Neuronal stem cell (in vitro differentiated cells): Measurements from ENCODE around the gene GRM4.

Source experiments
- DNase-seq: peaks from one replicate; pipeline ENCODE4 v3.0.0-alpha.2; 2013; ENCODE audit warnings: low spot score
- H2AFZ ChIP-seq: one replicate; pipeline ENCODE4 v1.6.1; 2013; ENCODE audit warnings: mild to moderate bottlenecking, low read length, inconsistent platforms
- H2AK5ac ChIP-seq: 2 replicates; pipeline ENCODE4 v1.6.1; 2013; ENCODE audit warnings: low read depth, mild to moderate bottlenecking, inconsistent platforms, low read length, moderate library complexity, mixed read lengths
- H2BK120ac ChIP-seq: 2 replicates; pipeline ENCODE4 v1.6.1; 2013; ENCODE audit warnings: low read depth, mild to moderate bottlenecking, inconsistent platforms, low read length, moderate library complexity, mixed read lengths
- H2BK12ac ChIP-seq: one replicate; pipeline ENCODE4 v1.6.1; 2013; ENCODE audit warnings: low read length, inconsistent platforms
- H2BK15ac ChIP-seq: 2 replicates; pipeline ENCODE4 v1.6.1; 2013; ENCODE audit warnings: mild to moderate bottlenecking, low read length, inconsistent platforms, mixed read lengths
- H2BK5ac ChIP-seq: one replicate; pipeline ENCODE4 v1.6.1; 2013; ENCODE audit warnings: inconsistent platforms, mild to moderate bottlenecking, low read length, moderate library complexity
- H3K14ac ChIP-seq: one replicate; pipeline ENCODE4 v1.6.1; 2013; ENCODE audit warnings: low read length, inconsistent platforms
- H3K18ac ChIP-seq: 2 replicates; pipeline ENCODE4 v1.6.1; 2013; ENCODE audit warnings: low read length, inconsistent platforms
- H3K23ac ChIP-seq: 2 replicates; pipeline ENCODE4 v1.6.1; 2013; ENCODE audit warnings: low read depth, mild to moderate bottlenecking, mixed read lengths, low read length, inconsistent platforms; ENCODE audit not compliant: poor library complexity
- H3K27ac ChIP-seq: replicated peaks from 3 replicates; pipeline ENCODE4 v1.5.1; 2013; ENCODE audit warnings: low read length, inconsistent platforms
- H3K27me3 ChIP-seq, 3 experiments: 2 replicates each; pipeline ENCODE4 v1.6.1; 2013; ENCODE audit warnings: low read length in 3 of 3, mild to moderate bottlenecking in 2 of 3, inconsistent platforms in 1 of 3, low read depth in 1 of 3, mixed read lengths in 1 of 3, moderate library complexity in 1 of 3; ENCODE audit not compliant: control insufficient read depth in 3 of 3, insufficient read depth in 3 of 3
- H3K36me3 ChIP-seq, 2 donors: replicated peaks in 1 of 2; 2 replicates each; pipeline ENCODE4 v1.6.1; 2013; ENCODE audit warnings: low read length in 2 of 2; ENCODE audit not compliant: control insufficient read depth in 2 of 2, insufficient read depth in 2 of 2
- H3K4ac ChIP-seq: 2 replicates; pipeline ENCODE4 v1.6.1; 2013; ENCODE audit warnings: inconsistent platforms, mild to moderate bottlenecking, low read length, moderate library complexity
- H3K4me1 ChIP-seq, 2 donors: 1 replicate in 1 of 2; 2 replicates in 1 of 2; pipeline ENCODE4 v1.6.1; 2013; ENCODE audit warnings: low read length in 2 of 2, low read depth in 1 of 2; ENCODE audit not compliant: control insufficient read depth in 2 of 2, insufficient read depth in 1 of 2
- H3K4me2 ChIP-seq: one replicate; pipeline ENCODE4 v1.6.1; 2013; ENCODE audit warnings: mild to moderate bottlenecking, low read length, inconsistent platforms; ENCODE audit not compliant: insufficient read depth, poor library complexity, severe bottlenecking
- H3K4me3 ChIP-seq, 2 donors: 2 replicates each; pipeline ENCODE4 v1.5.1; 2013; ENCODE audit warnings: low read length in 2 of 2, mild to moderate bottlenecking in 2 of 2, inconsistent platforms in 1 of 2, moderate library complexity in 1 of 2
- H3K79me1 ChIP-seq: one replicate; pipeline ENCODE4 v1.6.1; 2013; ENCODE audit warnings: low read depth, mild to moderate bottlenecking, inconsistent platforms, low read length, moderate library complexity
- H3K9ac ChIP-seq: one replicate; pipeline ENCODE4 v1.6.1; 2013; ENCODE audit warnings: mild to moderate bottlenecking, low read depth, low read length, inconsistent platforms; ENCODE audit not compliant: poor library complexity
- H3K9me3 ChIP-seq, 2 donors: replicated peaks in 1 of 2; 2 replicates each; pipeline versions ENCODE3 to v1.6.1; 2013; ENCODE audit warnings: low read length in 2 of 2, mild to moderate bottlenecking in 2 of 2, inconsistent platforms in 1 of 2, low read depth in 1 of 2, mixed read lengths in 1 of 2, moderate library complexity in 1 of 2; ENCODE audit not compliant: control insufficient read depth in 2 of 2, insufficient read depth in 1 of 2
- H4K8ac ChIP-seq: one replicate; pipeline ENCODE4 v1.6.1; 2013; ENCODE audit warnings: low read depth, mild to moderate bottlenecking, inconsistent platforms, low read length, moderate library complexity
- H4K91ac ChIP-seq: one replicate; pipeline ENCODE4 v1.6.1; 2013; ENCODE audit warnings: low read length, low read depth, mild to moderate bottlenecking, inconsistent platforms; ENCODE audit not compliant: poor library complexity
- WGBS, 2 donors: extraction: QIAGEN DNeasy Blood & Tissue Kit; methylation state at CpG; one replicate each; pipeline ENCODE4 v1.1.7; 2013; ENCODE audit warnings: missing lambda C conversion rate in 2 of 2, mixed read lengths in 1 of 2; ENCODE audit not compliant: insufficient read length in 2 of 2, insufficient replicate concordance in 1 of 2; ENCODE audit errors: extremely low coverage in 2 of 2; 5-methylcytosine and 5-hydroxymethylcytosine counted together

GRM4 gene

DNA sequence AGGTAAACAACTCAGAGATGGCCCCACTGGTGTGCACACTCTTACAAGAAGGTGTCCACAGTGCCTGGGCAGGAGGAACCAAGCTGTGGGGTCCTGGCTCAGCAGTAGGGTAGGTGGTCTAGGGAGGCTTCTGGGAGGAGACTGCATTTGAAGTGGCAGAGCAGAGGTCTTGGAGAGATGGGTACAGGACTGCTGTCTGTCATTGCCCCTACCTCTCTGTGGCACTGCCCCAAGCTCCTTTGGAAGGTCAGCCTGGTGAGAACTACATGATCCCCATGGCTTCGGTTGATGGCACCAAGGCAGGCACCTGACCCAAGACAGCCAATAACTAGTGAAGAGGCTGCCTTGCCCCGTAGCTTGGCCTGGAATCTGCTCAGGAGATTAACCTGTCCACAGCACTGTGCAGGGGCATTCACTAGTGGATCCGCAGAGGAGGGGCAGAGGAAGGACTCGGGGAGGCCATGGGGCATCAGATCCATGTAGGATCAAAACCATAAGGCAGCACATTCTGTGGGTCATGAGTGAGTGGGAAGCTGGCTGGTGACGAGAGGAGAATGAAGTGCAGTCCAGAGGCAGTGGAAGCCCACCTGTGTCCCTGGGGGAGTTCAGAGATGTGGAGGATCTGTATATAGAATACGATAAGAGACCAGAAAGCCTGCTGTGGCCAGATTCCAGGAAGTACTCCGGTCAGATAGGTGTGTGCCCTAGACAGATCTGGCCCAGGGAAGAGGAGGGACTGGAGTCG lies 162.0 kb downstream of the GRM4 start:
- Histone ChIP-seq H2BK12ac (no peak overlapping the region), H3K23ac (no peak overlapping the region), H3K27me3 (no peaks in the 10 kb centered on the region), H3K4me3 (no peak overlapping the region), H2BK15ac (no peak overlapping the region), H3K9me3 (peaks cover 0 to 2% of the 10 kb centered on the region in 2 donors), H2BK120ac (no peak overlapping the region), H3K27ac (no peak overlapping the region), H4K8ac (no peak overlapping the region), H2BK5ac (peak overlapping the region; percentile 43), H2AK5ac (no peak overlapping the region), H3K79me1 (no peaks in the 10 kb centered on the region), H3K36me3 (no peaks in the 10 kb centered on the region), H3K18ac (no peak overlapping the region), H3K9ac (no peak overlapping the region), H3K4me2 (no peak overlapping the region), H3K4me1 (peaks cover 0 to 1% of the 10 kb centered on the region in 2 donors), H4K91ac (no peak overlapping the region), H3K14ac (no peak overlapping the region), H3K4ac (no peak overlapping the region), H2AFZ (no peak overlapping the region)
- WGBS, 2 donors: no CpG with 5 or more reads among the region's 8 CpGs
- no peak for DNase-seq

DNA sequence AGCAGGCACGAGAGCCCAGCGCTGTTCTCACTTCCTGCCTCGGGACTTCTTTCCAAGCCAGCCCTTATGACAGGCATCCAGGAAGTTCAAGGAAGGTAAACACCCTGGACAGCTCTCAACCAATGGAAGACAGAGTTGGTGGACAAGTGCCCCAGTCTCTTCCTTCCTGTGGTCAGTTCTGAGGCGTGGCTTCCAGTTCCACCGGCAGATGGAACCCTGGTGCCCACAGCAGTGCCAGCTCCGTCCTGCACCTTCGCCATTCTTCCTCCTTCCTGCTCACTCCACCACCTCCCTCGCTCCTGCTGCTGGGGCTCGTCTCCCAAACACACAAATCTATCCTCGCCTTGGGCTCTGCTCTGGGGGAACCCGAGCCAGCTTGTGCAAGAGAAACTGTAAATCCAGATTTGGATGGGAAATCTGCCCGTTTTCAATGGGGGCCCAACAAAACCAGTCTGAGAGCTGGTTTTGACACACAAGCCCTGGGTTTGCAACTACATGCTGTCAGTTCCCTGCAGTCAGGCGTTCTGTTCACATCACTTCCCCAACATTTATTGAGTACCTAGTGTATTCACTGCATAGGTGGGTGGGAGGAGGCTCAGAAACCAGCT lies 162.7 kb downstream of the GRM4 start:
- H2BK5ac ChIP-seq: peak overlapping the region; percentile 43
- no peak overlapping the region for H3K9ac ChIP-seq
- no peak overlapping the region for H3K18ac ChIP-seq
- no peak overlapping the region for H2BK120ac ChIP-seq
- peaks cover 0 to 1% of the 10 kb centered on the region in 2 donors for H3K4me1 ChIP-seq
- no CpG with 5 or more reads among the region's 13 CpGs for WGBS, 2 donors
- no peak for DNase-seq
- H3K14ac ChIP-seq: no peak overlapping the region
- H3K27ac ChIP-seq: no peak overlapping the region
- peaks cover 0 to 2% of the 10 kb centered on the region in 2 donors for H3K9me3 ChIP-seq
- no peak overlapping the region for H2BK15ac ChIP-seq
- H2AFZ ChIP-seq: no peak overlapping the region
- H2AK5ac ChIP-seq: no peak overlapping the region
- no peak overlapping the region for H3K4me2 ChIP-seq
- no peaks in the 10 kb centered on the region for H3K79me1 ChIP-seq
- H4K91ac ChIP-seq: no peak overlapping the region
- H2BK12ac ChIP-seq: no peak overlapping the region
- H3K27me3 ChIP-seq: no peaks in the 10 kb centered on the region
- no peak overlapping the region for H3K23ac ChIP-seq
- no peaks in the 10 kb centered on the region for H3K36me3 ChIP-seq
- H3K4ac ChIP-seq: no peak overlapping the region
- no peak overlapping the region for H3K4me3 ChIP-seq
- no peak overlapping the region for H4K8ac ChIP-seq

DNA sequence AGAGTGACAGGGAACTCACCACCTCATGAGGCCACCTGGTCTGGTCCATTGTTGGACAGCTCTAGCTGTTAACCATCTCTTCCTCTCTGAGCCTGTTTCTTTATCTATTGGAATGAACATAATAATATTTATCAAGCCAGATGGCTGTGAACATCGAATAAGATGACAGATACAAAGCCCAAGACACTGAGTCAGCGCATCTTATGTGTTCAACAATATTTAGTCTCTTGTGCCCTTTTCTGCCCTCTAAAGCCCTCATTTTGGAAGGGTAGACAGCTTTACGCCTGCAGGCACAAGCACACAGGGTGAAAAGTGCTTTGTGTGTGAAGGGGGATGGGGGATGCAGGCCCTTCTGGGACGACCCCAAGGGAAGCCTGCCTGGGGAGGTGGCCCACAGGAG lies 164.0 kb downstream of the GRM4 start:
- Histone ChIP-seq H3K14ac (no peak overlapping the region), H3K9me3 (peaks cover 0 to 2% of the 10 kb centered on the region in 2 donors), H2BK120ac (no peak overlapping the region), H3K27me3 (peaks cover 0 to 3% (median 0%) of the 10 kb centered on the region in 3 experiments), H3K23ac (no peak overlapping the region), H3K4me2 (no peak overlapping the region), H4K8ac (no peak overlapping the region), H3K36me3 (no peaks in the 10 kb centered on the region), H2AFZ (no peak overlapping the region), H2BK5ac (peak overlapping the region; percentile 49), H2BK15ac (no peak overlapping the region), H2BK12ac (no peak overlapping the region), H3K4me3 (no peak overlapping the region), H3K27ac (no peak overlapping the region), H3K4ac (no peak overlapping the region), H4K91ac (no peak overlapping the region), H2AK5ac (no peak overlapping the region), H3K9ac (no peak overlapping the region), H3K4me1 (no peaks in the 10 kb centered on the region), H3K79me1 (no peaks in the 10 kb centered on the region), H3K18ac (no peak overlapping the region)
- no CpG with 5 or more reads among the region's 4 CpGs for WGBS, 2 donors
- no peak for DNase-seq

DNA sequence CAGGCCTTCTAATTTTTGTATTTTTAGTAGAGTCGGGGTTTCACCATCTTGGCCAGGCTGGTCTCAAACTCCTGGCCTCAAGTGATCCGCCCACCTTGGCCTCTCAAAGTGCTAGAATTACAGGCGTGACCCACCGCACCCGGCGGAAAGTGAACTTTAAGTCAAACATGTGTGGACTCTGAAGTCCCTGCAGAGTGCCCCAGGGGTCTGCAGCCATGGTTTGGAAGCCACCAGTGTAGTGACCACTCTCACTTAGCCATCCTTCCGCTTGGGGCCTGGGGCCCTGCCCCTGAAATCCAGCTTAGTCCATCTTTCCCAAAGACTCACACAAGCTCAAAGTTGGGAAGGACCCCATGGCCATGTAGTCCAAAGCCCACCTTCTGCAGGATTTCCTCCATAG lies 164.5 kb downstream of the GRM4 start:
- no peak overlapping the region for H4K8ac ChIP-seq
- no peak overlapping the region for H2BK120ac ChIP-seq
- H2AFZ ChIP-seq: no peak overlapping the region
- DNase-seq: no peak
- no peak overlapping the region for H3K4me3 ChIP-seq
- H3K36me3 ChIP-seq: no peaks in the 10 kb centered on the region
- H3K27me3 ChIP-seq: peaks cover 0 to 7% (median 2%) of the 10 kb centered on the region in 3 experiments
- H2BK15ac ChIP-seq: no peak overlapping the region
- peaks cover 0 to 2% of the 10 kb centered on the region in 2 donors for H3K9me3 ChIP-seq
- no peak overlapping the region for H4K91ac ChIP-seq
- H3K23ac ChIP-seq: no peak overlapping the region
- WGBS, 2 donors: no CpG with 5 or more reads among the region's 7 CpGs
- H3K4me2 ChIP-seq: no peak overlapping the region
- H2BK12ac ChIP-seq: no peak overlapping the region
- H3K18ac ChIP-seq: no peak overlapping the region
- H3K27ac ChIP-seq: no peak overlapping the region
- no peaks in the 10 kb centered on the region for H3K79me1 ChIP-seq
- no peak overlapping the region for H2AK5ac ChIP-seq
- H3K14ac ChIP-seq: no peak overlapping the region
- no peaks in the 10 kb centered on the region for H3K4me1 ChIP-seq
- H2BK5ac ChIP-seq: no peak overlapping the region
- no peak overlapping the region for H3K4ac ChIP-seq
- H3K9ac ChIP-seq: no peak overlapping the region
